IPS-18a (cell line): Measurements from ENCODE around the gene HMCN1.

Experiments used
- H3K27ac ChIP-seq: one replicate; pipeline ENCODE4 v1.5.1; 2013; ENCODE audit warnings: low read length
- H3K27me3 ChIP-seq: one replicate; pipeline ENCODE4 v1.6.1; 2013; ENCODE audit warnings: mild to moderate bottlenecking, low read length; ENCODE audit not compliant: control insufficient read depth, insufficient read depth
- H3K36me3 ChIP-seq: one replicate; pipeline ENCODE4 v1.6.1; 2013; ENCODE audit warnings: low read depth, low read length; ENCODE audit not compliant: control insufficient read depth
- H3K4me1 ChIP-seq: one replicate; pipeline ENCODE4 v1.6.1; 2013; ENCODE audit warnings: low read depth, low read length; ENCODE audit not compliant: control insufficient read depth
- H3K4me3 ChIP-seq: one replicate; pipeline ENCODE4 v1.5.1; 2013; ENCODE audit warnings: low read length
- H3K9ac ChIP-seq: one replicate; pipeline ENCODE4 v1.6.1; 2013; ENCODE audit warnings: mild to moderate bottlenecking, low read length, moderate library complexity
- H3K9me3 ChIP-seq: one replicate; pipeline ENCODE4 v1.6.1; 2013; ENCODE audit warnings: low read depth, low read length; ENCODE audit not compliant: control insufficient read depth

The HMCN1 gene

DNA sequence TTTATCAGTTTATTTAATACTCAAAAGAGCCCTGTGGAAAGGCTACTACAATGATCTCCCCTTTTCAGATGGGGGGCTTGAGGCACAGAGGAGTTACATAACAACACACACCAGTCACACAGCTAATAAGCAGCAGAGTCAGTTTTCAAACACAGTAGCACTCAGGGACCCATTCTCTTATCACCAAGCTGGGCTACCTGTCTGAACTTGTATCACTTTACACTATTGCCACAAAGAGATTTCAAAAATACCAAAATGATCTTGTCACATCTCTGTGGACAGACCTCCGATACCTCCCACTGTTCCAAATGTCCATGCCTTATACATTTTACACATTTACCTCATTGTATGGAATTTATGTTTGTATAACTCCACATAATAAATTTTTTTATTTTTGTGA is 506.2 kb downstream of the HMCN1 start:
- Histone ChIP-seq H3K9ac (no peak overlapping the region), H3K27ac (no peak overlapping the region), H3K36me3 (no peaks in the 10 kb centered on the region), H3K4me1 (no peaks in the 10 kb centered on the region), H3K27me3 (no peaks in the 10 kb centered on the region), H3K4me3 (no peak overlapping the region), H3K9me3 (no peaks in the 10 kb centered on the region)
